HCT116 (cell line): ENCODE measurements around the gene BTBD16. TPM values are rescaled to one million over a fixed set of nuclear protein-coding genes. Genes with fewer than 3 reads are reported as not detected.

ENCODE experiments used
- ATAC-seq: fragments of 200-7000 bp; cut with Tn5 transposase; 2 replicates; pipeline ENCODE4 v1.9.1; 2020; ENCODE audit warnings: mild to moderate bottlenecking, moderate library complexity
- BruUV-seq: library from RNA; stranded (reverse); fragments of 400-500 nt; replicated peaks from 2 replicates; lab custom pipeline; 2021; lab: Mats Ljungman, UMichigan
- CTCF ChIA-PET: fragments of 300-600 bp; sonication (Branson Sonifier 250); formaldehyde crosslinking; loops from one replicate; lab custom pipeline; 2021; ENCODE audit warnings: antibody characterized with exemption; lab: Charles Lee
- POLR2A ChIA-PET: fragments of 300-600, 350-600 bp; sonication (Branson Sonifier 250); formaldehyde crosslinking; loops from one replicate; lab custom pipeline; 2021; ENCODE audit warnings: antibody characterized with exemption; lab: Charles Lee
- RAD21 ChIA-PET, 2 experiments: fragments of 300-600 bp; sonication (Branson Sonifier 250); formaldehyde crosslinking; loops; one replicate each; lab custom pipeline; 2023; ENCODE audit warnings: low total read pairs in 2 of 2; ENCODE audit not compliant: uncharacterized antibody in 2 of 2, unreplicated experiment in 2 of 2, low non-redundant PET in 1 of 2; lab: Charles Lee
- DNase-seq: peaks from one replicate; pipeline ENCODE4 v3.0.0-alpha.2; 2010; ENCODE audit warnings: low read depth, low spot score
- H2AFZ ChIP-seq: fragments of 200-600 bp; shearing (Covaris generic), sonication (generic); 2 replicates; pipeline ENCODE4 v1.6.1; 2017; ENCODE audit warnings: low read depth, mixed run types, mixed read lengths, antibody characterized with exemption, low read length; ENCODE audit not compliant: poor library complexity, severe bottlenecking
- H3K27ac ChIP-seq: 2 replicates; pipeline ENCODE4 v1.5.1; 2012; ENCODE audit warnings: low read depth, low read length
- H3K27me3 ChIP-seq: fragments of 200-600 bp; sonication (generic); 2 replicates; pipeline ENCODE4 v1.6.1; 2016; ENCODE audit warnings: mixed run types, low read length, mixed read lengths; ENCODE audit not compliant: insufficient read depth
- H3K36me3 ChIP-seq, 2 experiments: fragments of 200-500 bp in 1 of 2; fragments of 200-600 bp in 1 of 2; sonication (Bioruptor generic) in 1 of 2; sonication (generic) in 1 of 2; 2 replicates each; pipeline versions ENCODE4 v1.5.1 to v1.6.1; 2014 to 2016; ENCODE audit warnings: low read length in 2 of 2, inconsistent platforms in 1 of 2, mixed read lengths in 1 of 2, mixed run types in 1 of 2; ENCODE audit not compliant: insufficient read depth in 2 of 2, control insufficient read depth in 1 of 2
- H3K4me1 ChIP-seq, 2 experiments: fragments of 200-600 bp in 1 of 2; sonication (generic) in 1 of 2; 2 replicates each; pipeline versions ENCODE4 v1.5.1 to v1.6.1; 2012 to 2017; ENCODE audit warnings: low read length in 2 of 2, inconsistent platforms in 1 of 2, mild to moderate bottlenecking in 1 of 2, mixed read lengths in 1 of 2, mixed run types in 1 of 2, moderate library complexity in 1 of 2; ENCODE audit not compliant: insufficient read depth in 2 of 2, control insufficient read depth in 1 of 2
- H3K4me2 ChIP-seq: fragments of 200-600 bp; sonication (generic); 2 replicates; pipeline ENCODE4 v1.6.1; 2017; ENCODE audit warnings: mixed run types, low read length, mixed read lengths
- H3K4me3 ChIP-seq, 2 experiments: fragments of 200-600 bp in 1 of 2; sonication (generic) in 1 of 2; replicated peaks in 1 of 2; 2 replicates each; pipeline ENCODE4 v1.5.1; 2011 to 2016; ENCODE audit warnings: low read length in 2 of 2, control low read depth in 1 of 2, low read depth in 1 of 2, mild to moderate bottlenecking in 1 of 2, mixed read lengths in 1 of 2, mixed run types in 1 of 2
- H3K79me2 ChIP-seq: fragments of 200-600 bp; sonication (generic); 2 replicates; pipeline ENCODE4 v1.6.1; 2017; ENCODE audit warnings: mild to moderate bottlenecking, mixed run types, low read length, moderate library complexity, mixed read lengths; ENCODE audit not compliant: insufficient read depth
- H3K9ac ChIP-seq: fragments of 200-600 bp; sonication (generic); 2 replicates; pipeline ENCODE4 v1.6.1; 2016; ENCODE audit warnings: low read length, mixed read lengths
- H3K9me2 ChIP-seq: fragments of 200-600 bp; sonication (generic), shearing (Covaris generic); 2 replicates; pipeline ENCODE4 v1.6.1; 2017; ENCODE audit warnings: mixed run types, mild to moderate bottlenecking, moderate library complexity; ENCODE audit not compliant: insufficient read depth
- H3K9me3 ChIP-seq, 2 experiments: fragments of 200-500 bp in 1 of 2; fragments of 200-600 bp in 1 of 2; sonication (Bioruptor generic) in 1 of 2; sonication (generic) in 1 of 2; 2 replicates each; pipeline ENCODE4 v1.6.1; 2014 to 2017; ENCODE audit warnings: low read length in 2 of 2, mixed read lengths in 2 of 2, inconsistent platforms in 1 of 2, low read depth in 1 of 2, mild to moderate bottlenecking in 1 of 2, mixed run types in 1 of 2, moderate library complexity in 1 of 2; ENCODE audit not compliant: control insufficient read depth in 1 of 2, insufficient read depth in 1 of 2
- H4K20me1 ChIP-seq: fragments of 200-600 bp; sonication (generic), shearing (Covaris generic); 2 replicates; pipeline ENCODE4 v1.6.1; 2017; ENCODE audit warnings: mixed run types, mild to moderate bottlenecking, moderate library complexity; ENCODE audit not compliant: insufficient read depth
- CBX3 ChIP-seq: IDR thresholded peaks from 2 replicates; pipeline ENCODE4 v1.6.1; 2012; ENCODE audit warnings: low read depth
- EGR1 ChIP-seq: IDR thresholded peaks from 2 replicates; pipeline ENCODE4 v1.6.1; 2012; ENCODE audit warnings: low read depth
- ELF1 ChIP-seq: IDR thresholded peaks from 2 replicates; pipeline ENCODE4 v1.6.1; 2012; ENCODE audit warnings: low read depth, borderline replicate concordance
- EZH2 ChIP-seq: fragments of 200-600 bp; sonication (generic); IDR thresholded peaks from 2 replicates; pipeline ENCODE4 v1.6.1; 2017; ENCODE audit warnings: antibody characterized with exemption, mixed run types
- EZH2phosphoT487 ChIP-seq: fragments of 200-600 bp; IDR thresholded peaks from 2 replicates; pipeline ENCODE4 v1.6.1; 2018; ENCODE audit warnings: antibody characterized with exemption, borderline replicate concordance
- JUND ChIP-seq: IDR thresholded peaks from 2 replicates; pipeline ENCODE4 v1.6.1; 2012
- MAX ChIP-seq: IDR thresholded peaks from 2 replicates; pipeline ENCODE4 v1.6.1; 2012
- POLR2A ChIP-seq: IDR thresholded peaks from 2 replicates; pipeline ENCODE4 v1.7.0; 2011; ENCODE audit warnings: borderline replicate concordance; ENCODE audit not compliant: insufficient read depth, insufficient read length; ENCODE audit errors: extremely low read depth
- RAD21 ChIP-seq: IDR thresholded peaks from 2 replicates; pipeline ENCODE4 v1.6.1; 2012; ENCODE audit warnings: low read depth, mild to moderate bottlenecking
- REST ChIP-seq: IDR thresholded peaks from 2 replicates; pipeline ENCODE4 v1.6.1; 2012; ENCODE audit warnings: low read depth
- SP1 ChIP-seq: IDR thresholded peaks from 2 replicates; pipeline ENCODE4 v1.6.1; 2012; ENCODE audit warnings: low read depth
- ZBTB33 ChIP-seq: IDR thresholded peaks from 2 replicates; pipeline ENCODE4 v1.6.1; 2011; ENCODE audit warnings: mild to moderate bottlenecking, low read length, moderate library complexity; ENCODE audit not compliant: insufficient replicate concordance; ENCODE audit errors: extremely low read depth
- intact Hi-C: fragments of 100-400 bp; cut with micrococcal nuclease; formaldehyde crosslinking; loops from 2 replicates; pipeline ENCODE4 v1.10.0; 2022
- total RNA-seq: library from RNA; stranded (reverse); gene quantifications from one replicate; pipeline ENCODE4 v1.2.1, GENCODE V29; 2021; ENCODE audit not compliant: unreplicated experiment
- TF ChIP-seq, protein P1 (sequence below): IDR thresholded peaks from 2 replicates; pipeline ENCODE4 v1.6.1; 2012

BTBD16 gene
- total RNA-seq, 1 experiment from 2014 or later: 0.27 TPM

DNA sequence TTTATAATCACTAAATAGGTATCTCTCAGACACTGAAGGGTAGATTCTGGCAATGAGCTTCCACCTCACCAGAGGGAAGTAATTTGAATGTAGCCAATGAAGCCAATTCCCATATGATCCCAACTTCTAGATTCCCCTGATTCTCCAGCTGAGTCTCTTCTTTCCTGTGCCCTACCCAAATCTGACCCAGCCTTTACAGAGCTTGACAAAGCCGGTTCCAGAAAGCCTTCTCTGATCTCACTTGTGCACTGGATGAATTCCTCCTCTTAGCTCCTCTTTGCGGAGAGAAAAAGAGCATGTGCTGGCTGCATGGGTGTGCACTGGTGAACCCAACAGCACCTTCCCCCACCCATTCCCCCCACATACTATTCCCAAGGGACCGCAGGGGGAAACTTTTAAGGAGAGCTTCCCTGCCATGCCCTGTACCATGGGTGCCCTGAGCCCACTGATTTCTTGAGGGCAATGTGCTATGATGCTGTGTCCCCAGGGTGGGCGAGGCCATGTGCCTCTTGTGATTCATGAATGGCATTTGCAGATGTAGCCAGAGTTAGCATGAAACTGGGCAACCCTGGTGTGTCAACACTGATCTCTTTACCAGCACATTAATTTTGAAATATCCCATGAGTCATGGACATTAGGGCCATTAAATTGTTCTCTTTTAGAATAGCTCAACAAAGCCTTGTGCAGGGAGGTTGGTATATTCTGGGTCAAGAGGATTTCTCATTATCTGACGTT lies 53.0 kb downstream of the BTBD16 start (continued):
- no peak for TF ChIP-seq EZH2phosphoT487
- TF ChIP-seq, protein P1, sequence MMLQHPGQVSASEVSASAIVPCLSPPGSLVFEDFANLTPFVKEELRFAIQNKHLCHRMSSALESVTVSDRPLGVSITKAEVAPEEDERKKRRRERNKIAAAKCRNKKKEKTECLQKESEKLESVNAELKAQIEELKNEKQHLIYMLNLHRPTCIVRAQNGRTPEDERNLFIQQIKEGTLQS: no peak
- no peak for TF ChIP-seq ELF1
- TF ChIP-seq, all 23 proteins: peak for 0

DNA sequence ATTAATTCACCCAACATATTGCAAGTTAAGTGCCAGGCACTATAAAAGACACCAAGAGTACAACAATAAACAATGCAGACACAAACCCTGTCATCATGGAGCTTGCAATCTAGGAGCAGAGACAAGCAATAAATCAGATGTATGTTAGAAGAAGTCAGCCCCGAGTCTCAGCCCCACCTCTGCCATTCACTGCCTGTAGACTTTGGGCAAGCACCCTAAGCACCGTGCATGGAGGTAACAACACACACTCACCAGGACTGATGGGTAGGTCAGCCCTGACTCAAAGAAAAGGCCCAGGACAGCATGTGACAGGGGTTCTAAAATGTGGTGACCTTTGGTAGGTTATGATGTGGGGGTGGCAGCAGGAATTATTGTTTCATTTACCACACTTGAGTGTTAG lies 54.1 kb downstream of the BTBD16 start:
- DNase-seq (no peak), ATAC-seq (no peak)
- Histone ChIP-seq H3K4me2 (no peak overlapping the region), H4K20me1 (no peaks in the 10 kb centered on the region), H3K9me2 (no peaks in the 10 kb centered on the region), H2AFZ (no peak overlapping the region), H3K36me3 (no peaks in the 10 kb centered on the region), H3K27me3 (no peaks in the 10 kb centered on the region), H3K79me2 (no peaks in the 10 kb centered on the region), H3K4me3 (no peak overlapping the region), H3K9me3 (no peaks in the 10 kb centered on the region), H3K9ac (no peak overlapping the region), H3K4me1 (no peaks in the 10 kb centered on the region), H3K27ac (no peak overlapping the region)
- TF ChIP-seq JUND: no peak
- ChIA-PET POLR2A (no interaction called here), RAD21 (no interaction called here), CTCF (no interaction called here)
- intact Hi-C loops: no loop called here
- no TSS peak for BruUV-seq

DNA sequence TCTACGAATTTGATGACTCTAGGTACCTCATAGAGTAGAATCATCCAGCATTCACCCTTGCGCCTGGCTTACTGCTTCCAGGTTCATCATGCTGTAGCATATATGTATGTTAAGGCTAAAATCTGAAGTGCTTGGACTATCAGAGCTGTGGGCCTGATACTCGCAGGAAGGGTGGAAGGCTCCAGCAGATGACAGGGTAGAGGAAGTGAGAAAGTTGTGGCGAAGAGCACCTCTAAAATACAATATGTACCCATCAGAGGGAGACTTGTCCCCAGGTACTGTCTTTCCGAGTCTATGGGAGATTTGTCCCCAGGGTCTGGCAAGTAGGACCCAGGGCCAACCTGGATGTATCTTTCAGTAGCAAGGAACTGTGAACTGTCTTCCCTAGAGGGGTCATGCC lies 55.3 kb downstream of the BTBD16 start:
- ATAC-seq (no peak), DNase-seq (no peak)
- no peak overlapping the region for H3K9ac ChIP-seq
- H3K9me3 ChIP-seq: no peaks in the 10 kb centered on the region
- H3K27me3 ChIP-seq: no peaks in the 10 kb centered on the region; the same call in 1 of the 2 replicates
- H3K36me3 ChIP-seq: no peaks in the 10 kb centered on the region
- peaks cover 0 to 5% of the 10 kb centered on the region in 2 experiments; a peak in 2 of 4 replicates for H3K4me1 ChIP-seq
- ChIA-PET POLR2A (no interaction called here), RAD21 (no interaction called here), CTCF (no interaction called here)
- no peak overlapping the region for H3K4me2 ChIP-seq
- H3K4me3 ChIP-seq: no peak overlapping the region
- no TSS peak for BruUV-seq
- H4K20me1 ChIP-seq: no peaks in the 10 kb centered on the region
- no peaks in the 10 kb centered on the region for H3K9me2 ChIP-seq
- no peak overlapping the region for H3K27ac ChIP-seq
- intact Hi-C loops: no loop called here
- no peaks in the 10 kb centered on the region for H3K79me2 ChIP-seq
- H2AFZ ChIP-seq: no peak overlapping the region
- TF ChIP-seq EZH2phosphoT487: no peak
- no peak for TF ChIP-seq CBX3
- no peak for TF ChIP-seq MAX
- TF ChIP-seq REST: no peak
- TF ChIP-seq POLR2A: no peak
- TF ChIP-seq RAD21: no peak
- TF ChIP-seq ZBTB33: no peak
- TF ChIP-seq ELF1: no peak
- TF ChIP-seq EGR1: no peak
- no peak for TF ChIP-seq EZH2
- no peak for TF ChIP-seq SP1
